Mucosa of rectum (tissue), 2 donors: Measurements from ENCODE around the gene HNRNPK.

Source experiments
- H3K27ac ChIP-seq, 2 donors: one replicate each; pipeline ENCODE4 v1.7.0; 2013; ENCODE audit warnings: inconsistent platforms in 2 of 2, low read depth in 2 of 2, low read length in 2 of 2
- H3K27me3 ChIP-seq, 2 donors: one replicate each; pipeline ENCODE4 v1.7.0; 2013; ENCODE audit warnings: low read length in 2 of 2; ENCODE audit not compliant: control insufficient read depth in 2 of 2, insufficient read depth in 2 of 2
- H3K36me3 ChIP-seq, 2 donors: one replicate each; pipeline ENCODE4 v1.7.0; 2013; ENCODE audit warnings: low read length in 2 of 2; ENCODE audit not compliant: control insufficient read depth in 2 of 2, insufficient read depth in 2 of 2
- H3K4me1 ChIP-seq, 2 donors: one replicate each; pipeline ENCODE4 v1.7.0; 2013; ENCODE audit warnings: low read length in 2 of 2, mild to moderate bottlenecking in 1 of 2; ENCODE audit not compliant: control insufficient read depth in 2 of 2, insufficient read depth in 2 of 2
- H3K4me3 ChIP-seq, 2 donors: one replicate each; pipeline ENCODE4 v1.7.0; 2013; ENCODE audit warnings: low read length in 2 of 2
- H3K9ac ChIP-seq, 2 donors: one replicate each; pipeline ENCODE4 v1.7.0; 2013; ENCODE audit warnings: low read length in 2 of 2, low read depth in 1 of 2, mild to moderate bottlenecking in 1 of 2
- H3K9me3 ChIP-seq, 2 donors: one replicate each; pipeline ENCODE4 v1.7.0; 2013; ENCODE audit warnings: low read length in 2 of 2; ENCODE audit not compliant: control insufficient read depth in 2 of 2
- donor health status: healthy.
- donor health status: Normal muscosa, but diverticular disease.

Gene HNRNPK

GRCh38 chr9:83992901-83993300 lies 12.9 kb upstream of the HNRNPK start:
- H3K36me3 ChIP-seq = peaks cover 0 to 5% of the 10 kb centered on the region in 2 donors
- H3K9ac ChIP-seq = no peak overlapping the region
- H3K4me1 ChIP-seq = no peaks in the 10 kb centered on the region
- H3K27me3 ChIP-seq = no peaks in the 10 kb centered on the region
- H3K4me3 ChIP-seq = no peak overlapping the region
- H3K27ac ChIP-seq = no peak overlapping the region
- H3K9me3 ChIP-seq = no peaks in the 10 kb centered on the region

GRCh38 chr9:83992407-83992806 lies 12.4 kb upstream of the HNRNPK start:
- Histone ChIP-seq H3K36me3 (peaks cover 0 to 5% of the 10 kb centered on the region in 2 donors), H3K27me3 (no peaks in the 10 kb centered on the region), H3K27ac (no peak overlapping the region), H3K9me3 (no peaks in the 10 kb centered on the region), H3K9ac (no peak overlapping the region), H3K4me1 (no peaks in the 10 kb centered on the region), H3K4me3 (no peak overlapping the region)

GRCh38 chr9:83991355-83991754 lies 11.3 kb upstream of the HNRNPK start:
- Histone ChIP-seq H3K4me3 (no peak overlapping the region), H3K9ac (no peak overlapping the region), H3K9me3 (no peaks in the 10 kb centered on the region), H3K27me3 (no peaks in the 10 kb centered on the region), H3K27ac (no peak overlapping the region), H3K4me1 (peaks cover under 1 to 1% of the 10 kb centered on the region in 2 donors), H3K36me3 (peaks cover 0 to 5% of the 10 kb centered on the region in 2 donors)

- no peak overlapping the region for H3K27ac ChIP-seq
- no peaks in the 10 kb centered on the region for H3K9me3 ChIP-seq
- H3K27me3 ChIP-seq = no peaks in the 10 kb centered on the region
- H3K36me3 ChIP-seq = peaks cover 0 to 5% of the 10 kb centered on the region in 2 donors
- peaks cover 4 to 8% of the 10 kb centered on the region in 2 donors for H3K4me1 ChIP-seq
- H3K4me3 ChIP-seq = no peak overlapping the region
- no peak overlapping the region for H3K9ac ChIP-seq
These were observed 8.4 kb upstream of the HNRNPK start for GRCh38 chr9:83988411-83988810.

GRCh38 chr9:83987402-83987791 lies 7.4 kb upstream of the HNRNPK start:
- peak overlapping the region in 1 of 2 donors; percentile 20 for H3K4me3 ChIP-seq
- no peaks in the 10 kb centered on the region for H3K9me3 ChIP-seq
- H3K9ac ChIP-seq = no peak overlapping the region
- peaks cover 4 to 8% of the 10 kb centered on the region in 2 donors for H3K4me1 ChIP-seq
- peaks cover 0 to 5% of the 10 kb centered on the region in 2 donors for H3K36me3 ChIP-seq
- peak overlapping the region; percentile 62 to 80 for H3K27ac ChIP-seq
- H3K27me3 ChIP-seq = no peaks in the 10 kb centered on the region

GRCh38 chr9:83986765-83987401 lies 6.9 kb upstream of the HNRNPK start:
- Histone ChIP-seq H3K4me1 (peaks cover 7 to 8% of the 10 kb centered on the region in 2 donors), H3K27me3 (no peaks in the 10 kb centered on the region), H3K9ac (no peak overlapping the region), H3K36me3 (peaks cover 0 to 5% of the 10 kb centered on the region in 2 donors), H3K9me3 (no peaks in the 10 kb centered on the region), H3K4me3 (peak overlapping the region in 1 of 2 donors; percentile 20), H3K27ac (peak overlapping the region; percentile 62 to 80)

GRCh38 chr9:83986195-83986594 lies 6.2 kb upstream of the HNRNPK start:
- H3K4me3 ChIP-seq = no peak overlapping the region
- peaks cover 12 to 13% of the 10 kb centered on the region in 2 donors for H3K4me1 ChIP-seq
- peaks cover 0 to 5% of the 10 kb centered on the region in 2 donors for H3K36me3 ChIP-seq
- H3K27me3 ChIP-seq = no peaks in the 10 kb centered on the region
- no peaks in the 10 kb centered on the region for H3K9me3 ChIP-seq
- H3K9ac ChIP-seq = no peak overlapping the region
- peak overlapping the region; percentile 39 to 80 for H3K27ac ChIP-seq

GRCh38 chr9:83981126-83981871 lies 1.3 kb upstream of the HNRNPK start:
- peak overlapping the region; percentile 100 for H3K4me3 ChIP-seq
- peak overlapping the region; percentile 100 for H3K27ac ChIP-seq
- H3K9ac ChIP-seq = peak overlapping the region; percentile 99 to 100
- no peaks in the 10 kb centered on the region for H3K27me3 ChIP-seq
- H3K9me3 ChIP-seq = no peaks in the 10 kb centered on the region
- peaks cover 11 to 15% of the 10 kb centered on the region in 2 donors for H3K36me3 ChIP-seq
- peaks cover 17 to 23% of the 10 kb centered on the region in 2 donors for H3K4me1 ChIP-seq

GRCh38 chr9:83980395-83981125 lies 545 bp upstream of the HNRNPK start, which contains the start of gene RMI1:
Gene RMI1 (plus strand): TSS chr9:83980805. CDS start chr9:84000987, 20,182 bp downstream.
- Histone ChIP-seq H3K9me3 (no peaks in the 10 kb centered on the region), H3K4me1 (peaks cover 13 to 20% of the 10 kb centered on the region in 2 donors), H3K27me3 (no peaks in the 10 kb centered on the region), H3K9ac (peak within 1 kb of the TSS; percentile 99 to 100), H3K4me3 (peak within 1 kb of the TSS; percentile 100), H3K27ac (peak within 1 kb of the TSS; percentile 100), H3K36me3 (peaks cover 18 to 23% of the 10 kb centered on the region in 2 donors)
